HFF-Myc (cell line): Measurements from ENCODE around the gene TNS1.

Source experiments
- DNase-seq: peaks from one replicate; pipeline ENCODE4 v3.0.0-alpha.2; 2011; ENCODE audit warnings: low read depth; ENCODE audit errors: extremely low read depth
- H3K4me3 ChIP-seq: replicated peaks from 2 replicates; pipeline ENCODE4 v1.5.1; 2011; ENCODE audit warnings: low read depth, mild to moderate bottlenecking, control low read depth, low read length
- TF ChIP-seq, protein P1 (sequence below): IDR thresholded peaks from 2 replicates; pipeline ENCODE4 v1.5.1; 2012; ENCODE audit warnings: mild to moderate bottlenecking, low read depth, low read length, control low read depth; ENCODE audit errors: missing control alignments

Gene TNS1

DNA sequence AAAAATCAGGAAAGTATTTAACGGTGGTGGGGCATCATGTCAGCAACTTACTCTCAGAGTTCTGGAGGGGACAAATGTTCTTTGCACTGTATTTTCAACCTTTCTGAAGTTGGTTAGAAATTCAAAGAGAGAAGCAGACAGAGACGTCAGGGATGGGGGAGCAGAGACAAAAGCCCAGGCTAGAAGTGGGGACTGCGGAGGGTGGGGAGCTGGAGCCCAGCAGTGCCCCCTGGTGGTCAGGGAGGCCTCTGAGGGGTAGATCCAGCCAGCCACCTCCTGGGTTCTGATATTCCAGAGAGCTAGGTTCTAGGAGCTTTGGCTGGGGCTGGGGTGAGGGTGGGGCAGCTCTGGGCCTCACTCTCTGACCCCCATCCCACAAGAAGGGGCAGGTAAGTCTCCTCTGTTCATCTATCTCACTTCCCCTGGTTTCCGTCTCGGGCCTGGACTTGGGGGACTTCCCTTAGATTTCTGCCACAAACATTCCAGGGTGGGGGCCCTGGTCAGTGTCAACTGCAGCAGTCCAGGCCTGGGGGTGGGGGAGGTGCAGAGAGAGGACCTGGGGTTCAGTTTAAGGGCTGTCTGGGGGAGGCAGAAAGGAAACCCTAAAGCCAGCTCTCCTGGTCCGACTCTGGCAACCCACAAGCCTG, 8.9 kb downstream of the TNS1 start:
- TF ChIP-seq, protein P1, sequence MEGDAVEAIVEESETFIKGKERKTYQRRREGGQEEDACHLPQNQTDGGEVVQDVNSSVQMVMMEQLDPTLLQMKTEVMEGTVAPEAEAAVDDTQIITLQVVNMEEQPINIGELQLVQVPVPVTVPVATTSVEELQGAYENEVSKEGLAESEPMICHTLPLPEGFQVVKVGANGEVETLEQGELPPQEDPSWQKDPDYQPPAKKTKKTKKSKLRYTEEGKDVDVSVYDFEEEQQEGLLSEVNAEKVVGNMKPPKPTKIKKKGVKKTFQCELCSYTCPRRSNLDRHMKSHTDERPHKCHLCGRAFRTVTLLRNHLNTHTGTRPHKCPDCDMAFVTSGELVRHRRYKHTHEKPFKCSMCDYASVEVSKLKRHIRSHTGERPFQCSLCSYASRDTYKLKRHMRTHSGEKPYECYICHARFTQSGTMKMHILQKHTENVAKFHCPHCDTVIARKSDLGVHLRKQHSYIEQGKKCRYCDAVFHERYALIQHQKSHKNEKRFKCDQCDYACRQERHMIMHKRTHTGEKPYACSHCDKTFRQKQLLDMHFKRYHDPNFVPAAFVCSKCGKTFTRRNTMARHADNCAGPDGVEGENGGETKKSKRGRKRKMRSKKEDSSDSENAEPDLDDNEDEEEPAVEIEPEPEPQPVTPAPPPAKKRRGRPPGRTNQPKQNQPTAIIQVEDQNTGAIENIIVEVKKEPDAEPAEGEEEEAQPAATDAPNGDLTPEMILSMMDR: peak; percentile 83
- no peak overlapping the region for H3K4me3 ChIP-seq
- DNase-seq: no peak

DNA sequence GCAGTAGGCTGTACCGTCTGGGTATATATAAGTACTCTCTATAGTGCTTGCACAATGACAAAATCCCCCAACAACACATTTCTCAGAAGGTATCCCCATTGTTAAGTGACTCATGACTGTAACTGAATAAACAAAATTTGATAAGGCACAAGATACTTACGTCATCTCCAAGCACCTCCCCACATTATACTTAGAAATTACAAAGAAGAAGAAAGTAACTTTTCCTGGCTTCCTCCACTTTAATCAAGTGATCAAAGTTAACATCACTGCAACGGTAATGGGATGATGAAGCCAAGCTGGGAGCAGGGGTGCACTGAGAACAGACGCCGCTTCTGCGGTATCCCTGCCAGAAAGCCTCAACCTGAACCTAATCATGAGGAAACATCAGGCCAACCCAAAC, 9.7 kb downstream of the TNS1 start:
- no peak for DNase-seq
- TF ChIP-seq, protein P1: no peak
- H3K4me3 ChIP-seq: no peak overlapping the region

- no peak for DNase-seq
- TF ChIP-seq, protein P1: no peak
Observed at GRCh38 chr2:217992061-217992460, 10.7 kb downstream of the TNS1 start.

DNA sequence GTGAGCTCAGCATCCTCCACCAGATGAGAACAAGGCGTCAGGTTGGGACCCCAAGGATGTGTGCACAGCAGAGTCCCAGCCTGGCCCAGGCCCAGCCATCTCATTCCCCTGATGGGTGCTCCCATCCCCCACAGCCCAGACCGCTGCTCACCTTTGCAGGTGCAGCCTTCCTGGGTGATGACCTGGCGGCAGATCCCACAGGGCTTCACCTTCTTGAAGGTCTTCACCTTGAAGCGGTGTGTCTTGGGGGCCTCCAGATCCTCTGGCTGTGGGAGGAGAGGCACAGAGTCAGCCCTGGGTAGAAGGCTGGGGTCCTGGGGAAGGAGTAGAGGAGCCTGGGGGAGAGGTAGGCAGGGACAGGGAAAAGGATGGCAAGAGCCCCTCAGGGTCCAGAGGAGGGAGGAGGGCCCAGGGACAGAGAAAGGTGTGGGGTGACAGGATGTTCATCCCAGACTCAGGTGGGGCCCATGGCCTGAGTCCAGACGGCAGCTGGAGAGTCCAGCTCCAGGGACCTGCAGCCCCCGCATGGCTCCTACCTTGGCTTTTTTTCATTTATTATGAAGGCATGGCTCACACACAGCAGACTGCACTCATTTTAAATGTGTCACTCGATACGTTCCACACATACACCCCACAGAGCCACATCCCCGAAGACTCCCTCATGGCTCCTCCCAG, 11.9 kb downstream of the TNS1 start:
- no peak for DNase-seq
- TF ChIP-seq, protein P1: no peak
- H3K4me3 ChIP-seq: no peak overlapping the region

More at GRCh38 chr2:217992061-217992460, 10.7 kb downstream of the TNS1 start:
- H3K4me3 ChIP-seq: no peak overlapping the region

- TF ChIP-seq, protein P1: no peak
- H3K4me3 ChIP-seq: no peak overlapping the region
- no peak for DNase-seq
Observed at GRCh38 chr2:217990389-217990788, 12.4 kb downstream of the TNS1 start.

- no peak for DNase-seq
- TF ChIP-seq, protein P1: no peak
- no peak overlapping the region for H3K4me3 ChIP-seq
Observed at GRCh38 chr2:217989221-217989948, 13.4 kb downstream of the TNS1 start.
